Activated CD4-positive, alpha-beta T cell treated with anti-CD3 and anti-CD28 coated beads, Interleukin-2, amount 50 U/mL, for 24 hours (primary cell): Measurements from ENCODE around the gene NFKBIL1.
A peak's percentile ranks its signal among the peaks of the same experiment; 100 is the strongest.
"Not testable (repeated sequence)": the region's sequence is repeated elsewhere in the genome, so short reads cannot be mapped to it uniquely, and the experiment has no call there.

Experiments
- DNase-seq, 2 donors: peaks; one replicate each; pipeline ENCODE4 v3.0.0-alpha.2; 2020; ENCODE audit warnings: low read depth in 1 of 2, low spot score in 1 of 2

NFKBIL1 gene

GRCh38 chr6:31546958-31547726 is at the start of gene NFKBIL1:
Gene NFKBIL1 (plus strand): TSS chr6:31547608. CDS start chr6:31547695, 87 bp downstream.
- DNase-seq = peak; percentile 77 to 91

GRCh38 chr6:31498748-31499147 is 48.7 kb upstream of the NFKBIL1 start:
- DNase-seq = no peak

GRCh38 chr6:31499648-31500047 is 47.8 kb upstream of the NFKBIL1 start:
- not testable (repeated sequence) for DNase-seq

- DNase-seq = no peak
Observed at GRCh38 chr6:31502586-31502985, 44.8 kb upstream of the NFKBIL1 start.

- DNase-seq = not testable (repeated sequence)
Observed at GRCh38 chr6:31509036-31509435, 38.4 kb upstream of the NFKBIL1 start.

GRCh38 chr6:31510007-31510406 is 37.4 kb upstream of the NFKBIL1 start:
- DNase-seq = no peak

GRCh38 chr6:31513456-31514165 is 33.8 kb upstream of the NFKBIL1 start:
- DNase-seq = no peak

GRCh38 chr6:31521835-31522234 is 25.6 kb upstream of the NFKBIL1 start:
- DNase-seq = no peak

GRCh38 chr6:31525553-31525931 is 21.9 kb upstream of the NFKBIL1 start:
- no peak for DNase-seq

GRCh38 chr6:31525932-31526591 is 21.3 kb upstream of the NFKBIL1 start:
- DNase-seq = no peak

- DNase-seq = no peak
Observed at GRCh38 chr6:31528307-31528777, 19.1 kb upstream of the NFKBIL1 start.

- DNase-seq = no peak
Observed at GRCh38 chr6:31528821-31529328, 18.5 kb upstream of the NFKBIL1 start, which contains the start of gene MCCD1. Gene MCCD1 (plus strand): TSS chr6:31528962. CDS start chr6:31529015, 53 bp downstream.

- no peak for DNase-seq
Observed at GRCh38 chr6:31529329-31530150, 17.9 kb upstream of the NFKBIL1 start.

GRCh38 chr6:31530659-31531058 is 16.7 kb upstream of the NFKBIL1 start:
- no peak for DNase-seq

GRCh38 chr6:31531162-31531561 is 16.2 kb upstream of the NFKBIL1 start:
- no peak for DNase-seq

GRCh38 chr6:31531771-31532643 is 15.4 kb upstream of the NFKBIL1 start:
- no peak for DNase-seq

GRCh38 chr6:31532644-31533454 is 14.6 kb upstream of the NFKBIL1 start:
- DNase-seq = no peak

- no peak for DNase-seq
Observed at GRCh38 chr6:31533455-31533841, 14.0 kb upstream of the NFKBIL1 start.

GRCh38 chr6:31534011-31534410 is 13.4 kb upstream of the NFKBIL1 start:
- no peak for DNase-seq
